ENCODE data around the gene SLC7A4.
A peak's percentile ranks its signal among the peaks of the same experiment; 100 is the strongest.

SLC7A4 gene

DNA sequence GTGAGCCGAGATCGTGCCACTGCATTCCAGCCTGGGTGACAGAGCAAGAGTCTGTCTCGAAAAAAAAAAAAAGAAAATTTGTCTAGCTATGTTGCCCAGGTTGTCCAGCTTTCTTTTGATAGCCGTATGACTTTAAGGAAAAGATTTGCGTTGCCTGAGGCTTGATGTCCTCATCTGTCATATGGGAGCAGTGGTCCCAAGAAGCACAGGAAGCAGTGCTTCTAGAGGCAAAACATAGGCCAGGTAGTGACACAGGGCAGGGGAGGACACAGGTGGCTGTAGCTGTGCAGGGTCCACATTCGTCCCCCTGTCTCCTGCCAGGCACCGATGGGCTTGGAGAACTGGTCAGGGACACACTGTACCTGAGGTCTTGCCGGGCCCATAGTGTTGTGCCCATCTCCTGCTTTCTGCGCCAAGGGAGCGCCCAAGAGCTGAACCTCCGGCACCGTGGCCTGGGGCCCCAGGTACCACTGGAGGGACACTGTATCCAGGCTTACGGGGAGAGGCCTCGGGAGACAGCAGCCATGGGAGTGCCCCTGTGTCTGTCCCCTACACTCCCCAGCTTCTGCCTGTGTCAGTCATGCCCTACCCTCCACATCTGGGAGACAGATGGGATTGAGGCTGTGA, 14.8 kb upstream of the SLC7A4 start:
- no peak for TF ChIP-seq CTCF (IDR thresholded peaks at IDR 0.05; ENCODE audit: low read depth, low read length, missing control alignments)
- in situ Hi-C loops (cut with HindIII; ENCODE audit: low sequenced_read_pairs): no loop called here

DNA sequence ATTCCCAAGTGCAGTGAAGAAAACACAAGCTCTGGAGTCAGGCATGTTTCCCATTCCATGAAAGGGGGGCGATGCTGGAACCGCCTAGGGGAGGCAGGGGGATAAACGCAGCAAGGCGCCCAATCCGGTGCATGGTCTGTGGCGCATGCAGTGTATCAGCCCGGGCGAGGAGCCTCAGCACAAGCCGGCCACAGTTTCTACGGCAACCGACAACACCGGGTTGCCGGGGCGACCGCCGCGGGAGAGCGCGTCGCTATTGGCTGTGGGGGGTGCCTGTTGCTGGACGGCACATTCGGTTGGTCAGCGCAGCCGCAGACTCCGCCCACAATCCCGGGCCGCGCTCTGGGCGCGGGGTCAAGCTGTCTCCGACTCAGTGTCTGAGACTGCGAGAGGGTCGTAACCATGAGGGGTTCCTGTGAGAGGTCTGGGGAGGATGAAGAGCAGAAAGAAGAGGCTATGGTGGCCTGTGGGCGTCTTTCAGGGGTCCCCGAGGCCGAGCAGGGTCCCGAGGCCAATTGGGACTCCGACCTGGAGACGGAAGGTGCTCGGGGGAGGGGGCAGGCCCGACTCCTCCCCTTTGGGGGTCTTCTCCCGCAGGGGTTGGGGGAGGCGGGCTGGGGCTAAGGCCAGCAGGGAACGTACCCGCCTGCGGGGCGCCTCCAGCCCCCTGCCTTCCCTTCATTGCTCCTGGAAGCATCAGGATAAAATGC, 13.4 kb upstream of the SLC7A4 start, which contains the start of gene LRRC74B:
Gene LRRC74B, plus strand, starts transcription at position 362 of the 710 bp plus-strand sequence. Its CDS starts 41 bp downstream, at position 403.
- H3K4me3 ChIP-seq (ENCODE audit: low read depth, low read length): peak within 1 kb of the TSS; percentile 48
- no peak for TF ChIP-seq CTCF (IDR thresholded peaks at IDR 0.05; ENCODE audit: low read depth, low read length, missing control alignments)
- peak; percentile 79 for DNase-seq (ENCODE audit: low read depth)
- in situ Hi-C loops (cut with HindIII; ENCODE audit: low sequenced_read_pairs): no loop called here

More for the DNA sequence above, 14.8 kb upstream of the SLC7A4 start:
- no peak for DNase-seq (ENCODE audit: low read depth)
- no peak overlapping the region for H3K4me3 ChIP-seq (ENCODE audit: low read depth, low read length)

DNA sequence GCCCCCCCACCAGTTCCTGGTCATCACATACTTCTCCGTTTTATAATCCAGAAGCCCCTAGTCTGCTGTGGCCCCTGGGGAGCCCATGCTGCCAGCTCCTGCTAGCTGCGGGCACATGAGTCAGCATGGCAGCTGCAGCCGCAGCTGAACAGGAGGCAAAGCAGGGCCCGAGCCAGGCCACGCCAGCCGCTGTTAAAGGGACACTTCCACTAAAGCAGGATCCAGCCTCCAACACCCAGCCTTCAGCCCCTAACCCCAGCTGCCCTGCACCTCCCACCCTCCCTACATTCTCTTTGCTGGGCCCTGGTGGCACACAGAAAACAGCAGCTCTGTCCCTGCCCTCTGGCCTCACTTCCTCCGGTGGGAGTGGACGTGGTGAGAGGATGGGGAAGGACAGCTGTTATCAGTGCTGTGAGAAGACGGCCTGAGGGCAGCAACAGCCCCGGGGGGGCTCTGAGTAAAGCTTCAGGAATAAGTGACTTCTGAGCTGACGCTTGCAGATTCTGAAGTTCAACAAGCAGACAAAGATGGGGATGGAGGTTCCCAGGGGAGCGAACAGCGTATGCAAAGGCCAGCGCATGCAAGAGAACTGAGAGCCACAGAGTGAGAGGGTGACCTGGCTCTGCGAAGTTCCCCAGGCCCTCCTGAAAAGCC, 12.7 kb upstream of the SLC7A4 start:
- in situ Hi-C loops (cut with HindIII; ENCODE audit: low sequenced_read_pairs): no loop called here
- TF ChIP-seq CTCF (IDR thresholded peaks at IDR 0.05; ENCODE audit: low read depth, low read length, missing control alignments): no peak
- peak overlapping the region; percentile 48 for H3K4me3 ChIP-seq (ENCODE audit: low read depth, low read length)
- peak; percentile 31 for DNase-seq (ENCODE audit: low read depth)

DNA sequence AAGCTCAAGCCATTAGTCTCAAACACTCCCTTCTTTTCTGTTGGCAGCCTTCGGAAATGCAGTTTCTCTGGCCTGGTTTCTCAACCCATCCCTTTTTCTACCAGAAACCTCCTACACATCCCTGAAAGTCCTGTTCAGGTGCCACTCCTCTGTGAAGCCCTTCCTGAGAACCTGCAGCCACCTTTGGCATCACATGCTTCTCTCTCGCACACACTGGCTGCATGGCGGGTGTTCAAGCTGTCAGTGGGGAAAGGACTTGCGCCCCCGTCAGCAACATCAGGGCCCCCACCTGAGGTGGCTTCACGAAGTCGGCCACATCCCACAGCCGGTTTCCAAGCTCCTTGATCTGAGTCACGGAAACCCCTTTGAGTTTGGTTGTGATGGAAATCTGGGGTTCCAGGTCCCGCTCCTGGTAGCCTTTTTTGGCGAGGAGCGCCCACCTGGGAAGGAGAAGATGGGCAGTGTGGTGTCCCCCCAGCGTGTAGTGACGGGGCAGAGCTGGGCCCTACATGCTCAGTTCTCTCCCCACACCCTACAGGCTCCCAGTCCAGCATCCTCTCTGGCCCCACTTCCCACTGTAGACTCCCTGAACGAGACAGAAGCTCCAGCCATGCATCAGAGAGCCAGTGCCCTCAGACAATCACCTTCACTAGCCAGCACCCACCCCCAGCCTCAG, 11.6 kb upstream of the SLC7A4 start:
- H3K4me3 ChIP-seq (ENCODE audit: low read depth, low read length): no peak overlapping the region
- in situ Hi-C loops (cut with HindIII; ENCODE audit: low sequenced_read_pairs): no loop called here
- TF ChIP-seq CTCF (IDR thresholded peaks at IDR 0.05; ENCODE audit: low read depth, low read length, missing control alignments): no peak
- no peak for DNase-seq (ENCODE audit: low read depth)

DNA sequence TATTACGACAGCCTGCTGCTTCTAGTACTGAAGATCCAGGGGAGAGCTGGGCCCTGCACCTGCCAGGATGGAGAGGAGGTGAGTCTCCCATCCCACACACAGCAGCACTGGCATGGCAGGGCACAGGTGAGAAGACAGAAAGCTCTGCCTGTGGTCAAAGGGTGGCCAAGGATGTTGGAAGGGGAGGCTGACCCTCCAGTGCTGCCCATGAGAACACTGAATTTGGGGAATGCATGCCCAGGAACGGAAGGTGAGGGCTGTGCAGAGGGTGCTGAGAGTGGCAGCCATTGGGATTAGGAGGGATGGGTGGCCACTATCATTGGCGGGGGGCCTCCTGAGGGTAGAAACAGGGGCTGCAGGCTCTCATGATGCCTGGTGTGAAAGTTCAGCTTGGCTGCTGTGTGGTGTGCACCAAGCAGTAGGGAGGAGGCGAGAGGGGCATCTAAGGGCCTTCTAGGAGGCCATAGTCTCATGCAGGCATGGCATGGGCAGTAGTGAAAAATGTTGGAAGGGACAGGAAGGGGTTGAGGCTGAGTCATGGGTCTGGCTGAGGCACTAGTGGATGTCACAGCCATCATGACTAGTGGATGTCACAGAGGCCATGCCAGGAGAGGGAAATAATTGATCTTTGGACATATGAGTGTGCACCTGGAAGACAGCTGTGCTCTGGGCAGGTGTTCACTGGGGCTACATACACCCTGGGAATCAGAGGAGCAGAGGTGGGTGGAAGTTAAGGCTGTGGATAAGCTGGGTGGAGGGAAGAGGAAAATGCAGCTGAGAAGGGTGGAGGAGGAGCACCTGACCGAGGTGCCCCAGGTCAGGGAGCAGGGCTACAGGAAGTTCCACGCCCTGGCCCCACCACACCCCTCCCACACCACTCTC, 10.9 kb upstream of the SLC7A4 start:
- TF ChIP-seq CTCF (IDR thresholded peaks at IDR 0.05; ENCODE audit: low read depth, low read length, missing control alignments): no peak
- in situ Hi-C loops (cut with HindIII; ENCODE audit: low sequenced_read_pairs): no loop called here
- no peak overlapping the region for H3K4me3 ChIP-seq (ENCODE audit: low read depth, low read length)
- no peak for DNase-seq (ENCODE audit: low read depth)
